GM19193 (cell line): ENCODE measurements around the gene PMEPA1.

ENCODE experiments used
- POLR2A ChIP-seq: IDR thresholded peaks from 4 replicates; pipeline ENCODE4 v1.6.1; 2011; ENCODE audit not compliant: insufficient read depth, insufficient read length; ENCODE audit errors: extremely low read depth

Gene PMEPA1

GRCh38 chr20:57661746-57662455 is 47.9 kb downstream of the PMEPA1 start:
- TF ChIP-seq POLR2A: no peak

GRCh38 chr20:57660922-57661745 is 48.7 kb downstream of the PMEPA1 start:
- TF ChIP-seq POLR2A: no peak

GRCh38 chr20:57660181-57660921 is 49.5 kb downstream of the PMEPA1 start:
- TF ChIP-seq POLR2A: no peak

- TF ChIP-seq POLR2A: no peak
These were observed 50.2 kb downstream of the PMEPA1 start for GRCh38 chr20:57659517-57660180.

GRCh38 chr20:57658833-57659516 is 50.8 kb downstream of the PMEPA1 start:
- TF ChIP-seq POLR2A: no peak

- TF ChIP-seq POLR2A: no peak
These were observed 51.4 kb downstream of the PMEPA1 start for GRCh38 chr20:57658447-57658832.

- no peak for TF ChIP-seq POLR2A
These were observed 52.0 kb downstream of the PMEPA1 start for GRCh38 chr20:57657535-57658446.

- TF ChIP-seq POLR2A: no peak
These were observed 52.8 kb downstream of the PMEPA1 start for GRCh38 chr20:57656821-57657534.

GRCh38 chr20:57656252-57656820 is 53.5 kb downstream of the PMEPA1 start:
- TF ChIP-seq POLR2A: no peak

GRCh38 chr20:57655809-57656155 is 54.0 kb downstream of the PMEPA1 start:
- no peak for TF ChIP-seq POLR2A

GRCh38 chr20:57654998-57655808 is 54.6 kb downstream of the PMEPA1 start:
- no peak for TF ChIP-seq POLR2A
